Erythroblast (primary cell): ENCODE results near the gene FAM174C.

Experiments
- GATA1 ChIP-seq: IDR thresholded peaks from 2 replicates; pipeline ENCODE4 v1.6.1; 2011; ENCODE audit warnings: low read depth, mild to moderate bottlenecking, control low read depth, low read length, moderate library complexity
- POLR2A ChIP-seq: IDR thresholded peaks from 2 replicates; pipeline ENCODE4 v1.6.1; 2011; ENCODE audit warnings: mild to moderate bottlenecking, low read length

DNA sequence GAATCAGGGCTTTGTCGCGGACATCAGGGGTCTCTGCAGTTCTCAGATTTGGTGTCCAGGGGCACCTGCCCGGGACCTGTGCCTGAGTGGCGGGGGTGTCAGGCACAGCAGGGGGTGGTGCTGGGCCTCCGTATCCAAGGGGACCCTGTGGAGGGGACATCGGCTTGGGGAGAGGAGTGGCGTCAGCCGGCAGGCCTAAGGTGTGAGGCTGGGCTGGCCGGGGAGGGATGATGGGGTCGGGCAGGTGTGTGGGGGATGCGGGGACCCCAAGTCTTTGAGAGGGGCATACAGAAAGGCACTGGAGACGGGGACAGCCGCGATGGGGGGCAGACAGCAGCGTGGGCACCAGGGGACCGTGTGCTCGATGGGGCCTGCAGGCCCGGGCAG lies 12.9 kb downstream of the FAM174C start:
- TF ChIP-seq POLR2A = no peak
- TF ChIP-seq GATA1 = no peak
